Hematopoietic multipotent progenitor cell treated with erythropoietin and hydrocortisone succinate and interleukin-3 and kit ligand, for 8 days (in vitro differentiated cells): ENCODE measurements around the gene WDR5B.
A peak's percentile ranks its signal among the peaks of the same experiment; 100 is the strongest.
"Not testable (repeated sequence)": the region's sequence is repeated elsewhere in the genome, so short reads cannot be mapped to it uniquely, and the experiment has no call there.

Experiments
- DNase-seq: peaks from one replicate; pipeline ENCODE4 v3.0.0-alpha.2; 2015

Gene WDR5B

DNA sequence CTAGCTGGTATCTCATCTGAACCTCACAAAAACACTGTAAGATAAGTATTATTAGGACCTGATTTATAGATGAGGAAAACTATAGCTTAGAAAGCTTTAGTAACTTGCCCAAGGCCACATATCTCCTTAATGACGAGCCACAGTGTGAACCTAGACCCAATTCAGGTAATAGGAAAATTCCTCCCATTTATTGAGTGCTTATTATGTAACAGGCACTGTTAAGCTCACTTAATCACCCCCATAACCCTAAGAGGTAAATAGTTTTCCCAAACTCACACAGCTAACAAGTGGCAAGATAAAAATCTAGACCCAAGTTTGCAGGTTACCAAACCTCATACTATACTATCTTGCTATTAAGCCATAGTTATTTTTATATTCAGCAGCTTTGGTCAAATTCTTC lies 7.9 kb downstream of the WDR5B start:
- no peak for DNase-seq

- no peak for DNase-seq
Observed at GRCh38 chr3:122406198-122406597, 9.7 kb downstream of the WDR5B start.

DNA sequence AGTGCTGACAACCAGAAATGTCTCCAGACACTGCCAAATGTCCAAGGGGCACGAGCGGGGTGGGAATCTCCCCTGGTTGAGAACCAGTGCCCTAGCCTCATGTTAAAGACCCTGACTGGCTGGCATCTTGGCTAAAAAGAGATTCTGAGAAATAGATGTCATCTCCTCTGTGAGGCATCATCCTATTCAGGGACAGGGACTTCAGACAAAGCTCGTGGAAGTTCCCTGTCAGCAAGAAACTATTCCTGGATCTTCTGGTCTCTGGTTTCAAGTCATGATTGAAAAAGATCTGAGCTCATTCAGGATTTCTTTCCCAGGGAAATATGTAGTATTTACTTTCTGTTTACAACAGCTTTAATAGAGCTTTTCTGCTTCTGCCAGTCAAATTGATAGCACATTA lies 10.8 kb downstream of the WDR5B start:
- DNase-seq: no peak

- DNase-seq: no peak
Observed at GRCh38 chr3:122403489-122403888, 12.4 kb downstream of the WDR5B start.

DNA sequence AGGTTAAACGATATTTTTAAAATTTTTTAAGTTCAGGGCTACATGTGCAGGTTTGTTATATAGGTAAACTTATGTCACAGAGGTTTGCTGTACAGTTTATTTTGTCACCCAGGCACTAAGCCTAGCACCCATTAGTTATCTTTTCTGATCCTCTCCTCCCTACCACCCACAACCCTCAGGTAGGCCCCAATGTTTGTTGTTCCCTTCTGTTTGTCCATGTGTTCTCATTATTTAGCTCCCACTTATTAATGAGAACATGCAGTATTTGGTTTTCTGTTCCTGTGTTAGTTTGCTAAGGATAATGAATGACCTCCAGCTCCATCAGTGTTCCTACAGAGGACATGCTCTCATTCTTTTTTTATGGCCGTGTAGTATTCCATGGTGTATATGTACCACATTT lies 16.9 kb downstream of the WDR5B start:
- no peak for DNase-seq

GRCh38 chr3:122397201-122397600 lies 18.7 kb downstream of the WDR5B start:
- no peak for DNase-seq

DNA sequence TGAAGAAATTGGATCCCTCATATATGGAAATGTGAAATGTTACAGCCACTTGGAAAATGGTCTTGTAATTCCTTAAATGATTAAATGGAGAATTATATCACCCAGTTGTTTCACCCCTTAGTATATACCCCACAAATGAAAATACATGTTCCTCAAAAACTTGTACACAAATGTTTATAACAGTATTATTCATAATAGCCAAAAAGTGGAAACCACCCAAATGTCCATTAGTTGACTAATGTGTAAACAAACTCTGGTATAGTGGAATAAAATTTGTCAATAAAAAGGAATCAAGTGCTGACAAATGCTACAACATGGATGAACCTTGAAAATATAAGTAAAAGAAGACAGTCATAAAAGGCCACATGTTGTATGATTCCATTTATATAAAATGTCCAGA lies 19.4 kb downstream of the WDR5B start:
- no peak for DNase-seq

DNA sequence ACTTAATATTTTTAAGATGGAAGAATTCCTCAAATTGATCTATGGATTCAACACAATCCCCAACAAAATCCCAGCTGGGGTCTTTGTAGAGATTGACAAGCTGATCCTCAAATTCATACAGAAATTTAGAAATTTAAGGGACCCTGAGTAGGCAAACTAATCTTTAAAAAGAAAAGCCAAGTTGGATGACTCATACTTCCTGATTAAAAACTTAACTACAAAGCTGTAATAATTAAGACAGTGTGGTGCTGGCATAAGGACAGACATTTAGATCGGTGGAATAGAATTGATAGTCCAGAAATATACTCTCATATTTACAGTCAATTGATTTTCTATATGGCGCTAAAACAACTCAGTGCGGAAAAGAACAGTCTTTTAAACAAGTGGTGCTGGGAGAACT lies 20.3 kb downstream of the WDR5B start:
- no peak for DNase-seq

DNA sequence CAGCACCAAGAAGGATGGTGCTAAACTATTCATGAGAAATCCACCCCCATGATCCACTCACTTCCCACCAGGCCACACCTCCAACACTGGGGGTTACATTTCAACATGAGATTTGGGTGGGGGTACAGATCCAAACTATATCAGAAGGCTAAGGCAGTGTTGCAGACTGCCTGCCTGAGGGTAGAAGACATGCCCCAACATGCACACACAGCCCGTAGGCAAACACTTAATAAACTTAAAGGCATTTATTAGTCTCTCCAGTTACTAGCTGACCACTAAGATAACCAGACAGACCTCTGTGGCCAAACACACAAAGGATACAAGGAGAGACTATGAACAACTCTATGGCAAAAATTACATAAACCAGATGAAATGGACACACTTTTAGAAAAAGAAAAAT lies 21.7 kb downstream of the WDR5B start:
- DNase-seq: no peak

- peak; percentile 77 for DNase-seq
Observed at GRCh38 chr3:122392868-122393844, 22.7 kb downstream of the WDR5B start.

GRCh38 chr3:122391681-122392446 lies 24.0 kb downstream of the WDR5B start:
- DNase-seq: no peak

GRCh38 chr3:122390665-122391064 lies 25.2 kb downstream of the WDR5B start:
- peak; percentile 61 for DNase-seq

- DNase-seq: no peak
Observed at GRCh38 chr3:122389892-122390291, 26.0 kb downstream of the WDR5B start.

GRCh38 chr3:122389197-122389596 lies 26.7 kb downstream of the WDR5B start:
- no peak for DNase-seq

DNA sequence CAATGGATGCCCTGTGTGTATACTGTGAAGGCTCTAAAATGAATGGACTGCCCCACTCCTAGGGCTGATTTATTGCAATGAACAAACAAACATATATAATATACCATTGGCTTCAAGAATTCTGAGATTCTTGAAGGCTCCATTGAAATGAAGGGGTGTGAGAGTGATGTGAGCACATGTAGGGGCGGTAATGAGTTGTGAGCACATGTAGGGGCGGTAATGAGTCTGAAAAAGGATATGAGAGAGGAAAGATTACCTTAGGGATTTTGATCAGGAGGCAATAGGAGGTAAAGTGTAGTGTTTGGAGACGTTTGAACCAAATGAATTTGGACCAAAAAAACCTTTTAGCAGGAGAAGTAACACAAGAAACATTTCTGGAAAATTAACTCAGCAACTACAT lies 28.2 kb downstream of the WDR5B start:
- no peak for DNase-seq

GRCh38 chr3:122383771-122384697 lies 31.8 kb downstream of the WDR5B start, which contains the start of gene FAM162A:
FAM162A (plus strand) TSS chr3:122384182; CDS start chr3:122384266, 84 bp downstream.
- DNase-seq: peak; percentile 94

GRCh38 chr3:122382888-122383666 lies 32.8 kb downstream of the WDR5B start, which contains the start of gene MIX23:
MIX23 (minus strand) TSS chr3:122383231; CDS start chr3:122383224, 7 bp downstream.
- peak; percentile 92 for DNase-seq

- DNase-seq: no peak
Observed at GRCh38 chr3:122377975-122378374, 37.9 kb downstream of the WDR5B start.

DNA sequence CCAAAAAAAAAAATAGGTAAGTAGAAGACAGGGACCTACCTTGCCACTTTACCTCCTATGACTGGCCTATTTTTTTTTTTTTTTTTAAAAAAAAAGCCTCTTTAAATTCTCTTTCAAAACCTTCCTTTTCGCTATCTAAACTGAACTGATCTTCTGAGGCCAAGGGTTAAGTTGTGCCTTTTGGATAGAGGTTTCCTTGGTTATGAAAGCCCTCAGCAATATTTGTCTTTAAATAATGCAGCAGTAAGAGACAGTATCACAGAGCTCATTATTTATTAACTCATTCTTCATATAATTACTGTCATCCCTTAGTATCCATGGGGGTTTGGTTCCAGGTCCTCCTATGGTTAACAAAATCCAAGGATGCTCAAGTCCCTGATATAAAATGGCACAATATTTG lies 41.8 kb downstream of the WDR5B start:
- no peak for DNase-seq

- DNase-seq: no peak
Observed at GRCh38 chr3:122366379-122366749, 49.5 kb downstream of the WDR5B start.

GRCh38 chr3:122365582-122366378 lies 50.1 kb downstream of the WDR5B start:
- DNase-seq: not testable (repeated sequence)
